ENCODE results near the gene MAP2K2.
"Not testable (repeated sequence)": the region's sequence is repeated elsewhere in the genome, so short reads cannot be mapped to it uniquely, and the experiment has no call there.

The MAP2K2 gene

GRCh38 chr19:4142916-4143315 is 19.0 kb upstream of the MAP2K2 start:
- Histone ChIP-seq H3K27me3 (ENCODE audit: control insufficient read depth in 1 of 2, insufficient read depth in 1 of 2, low read length in 2 of 2) (peaks cover 0 to 22% of the 10 kb centered on the region in 2 experiments), H2BK15ac (ENCODE audit: low read depth, poor library complexity, severe bottlenecking) (peak overlapping the region; percentile 28)
- DNase-seq; H3K4me3 ChIP-seq (ENCODE audit: insufficient read depth in 1 of 2, low read depth in 1 of 2, low read length in 2 of 2); H3K4ac ChIP-seq (ENCODE audit: low read depth in 1 of 2, low read length in 2 of 2); H2BK120ac ChIP-seq (ENCODE audit: low read depth, low read length); H3K18ac ChIP-seq (ENCODE audit: low read depth in 1 of 2, low read length in 2 of 2); H2BK12ac ChIP-seq (ENCODE audit: low read length in 2 of 2); H3K9me3 ChIP-seq (ENCODE audit: control insufficient read depth, low read length); H3K36me3 ChIP-seq (ENCODE audit: control insufficient read depth in 1 of 2, insufficient read depth in 2 of 2, low read depth in 1 of 2, low read length in 2 of 2); H2AK5ac ChIP-seq (ENCODE audit: low read length, severe bottlenecking); H4K91ac ChIP-seq (ENCODE audit: low read length); H3K79me1 ChIP-seq (replicated peaks; ENCODE audit: low read length, poor library complexity, severe bottlenecking); H2BK5ac ChIP-seq (ENCODE audit: low read depth, low read length, poor library complexity, severe bottlenecking); H3K14ac ChIP-seq (ENCODE audit: low read length in 2 of 2); H3K9ac ChIP-seq (ENCODE audit: low read length); H3K4me2 ChIP-seq (ENCODE audit: low read length, poor library complexity, severe bottlenecking); H3K23ac ChIP-seq (ENCODE audit: low read length in 2 of 2); H2AFZ ChIP-seq (ENCODE audit: low read depth, low read length); H3K4me1 ChIP-seq (ENCODE audit: control insufficient read depth, insufficient read depth, low read depth, low read length); H3K27ac ChIP-seq (ENCODE audit: low read length, poor library complexity, severe bottlenecking); H4K8ac ChIP-seq (ENCODE audit: low read length): not testable (repeated sequence)
- WGBS: 100% methylated on average over 1 of the region's 1 CpG

GRCh38 chr19:4140237-4140711 is 16.4 kb upstream of the MAP2K2 start:
- Histone ChIP-seq H3K14ac (ENCODE audit: low read length in 2 of 2) (no peak overlapping the region), H4K8ac (ENCODE audit: low read length) (peak overlapping the region; percentile 23), H2BK5ac (ENCODE audit: low read depth, low read length, poor library complexity, severe bottlenecking) (no peak overlapping the region), H3K4ac (ENCODE audit: low read depth in 1 of 2, low read length in 2 of 2) (no peak overlapping the region), H3K23ac (ENCODE audit: low read length in 2 of 2) (no peak overlapping the region), H2BK120ac (ENCODE audit: low read depth, low read length) (no peak overlapping the region), H3K4me1 (ENCODE audit: control insufficient read depth, insufficient read depth, low read depth, low read length) (peaks cover 5% of the 10 kb centered on the region), H3K4me3 (ENCODE audit: insufficient read depth in 1 of 2, low read depth in 1 of 2, low read length in 2 of 2) (no peak overlapping the region), H3K18ac (ENCODE audit: low read depth in 1 of 2, low read length in 2 of 2) (no peak overlapping the region), H3K9me3 (ENCODE audit: control insufficient read depth, low read length) (no peaks in the 10 kb centered on the region), H2AK5ac (ENCODE audit: low read length, severe bottlenecking) (no peak overlapping the region), H3K79me1 (replicated peaks; ENCODE audit: low read length, poor library complexity, severe bottlenecking) (no peaks in the 10 kb centered on the region), H4K91ac (ENCODE audit: low read length) (no peak overlapping the region), H3K9ac (ENCODE audit: low read length) (no peak overlapping the region), H3K4me2 (ENCODE audit: low read length, poor library complexity, severe bottlenecking) (no peak overlapping the region), H3K27ac (ENCODE audit: low read length, poor library complexity, severe bottlenecking) (no peak overlapping the region), H2AFZ (ENCODE audit: low read depth, low read length) (no peak overlapping the region), H2BK12ac (ENCODE audit: low read length in 2 of 2) (no peak overlapping the region), H2BK15ac (ENCODE audit: low read depth, poor library complexity, severe bottlenecking) (no peak overlapping the region), H3K27me3 (ENCODE audit: control insufficient read depth in 1 of 2, insufficient read depth in 1 of 2, low read length in 2 of 2) (peaks cover 0 to 12% of the 10 kb centered on the region in 2 experiments), H3K36me3 (ENCODE audit: control insufficient read depth in 1 of 2, insufficient read depth in 2 of 2, low read depth in 1 of 2, low read length in 2 of 2) (no peaks in the 10 kb centered on the region)
- WGBS: 0% methylated on average over 2 of the region's 12 CpGs
- peak; percentile 79 for DNase-seq

- Histone ChIP-seq H3K4ac (ENCODE audit: low read depth in 1 of 2, low read length in 2 of 2) (no peak overlapping the region), H2AFZ (ENCODE audit: low read depth, low read length) (no peak overlapping the region), H3K9ac (ENCODE audit: low read length) (no peak overlapping the region), H2BK120ac (ENCODE audit: low read depth, low read length) (no peak overlapping the region), H4K8ac (ENCODE audit: low read length) (no peak overlapping the region), H2BK12ac (ENCODE audit: low read length in 2 of 2) (no peak overlapping the region), H3K79me1 (replicated peaks; ENCODE audit: low read length, poor library complexity, severe bottlenecking) (no peaks in the 10 kb centered on the region), H2AK5ac (ENCODE audit: low read length, severe bottlenecking) (no peak overlapping the region), H3K4me1 (ENCODE audit: control insufficient read depth, insufficient read depth, low read depth, low read length) (peaks cover 3% of the 10 kb centered on the region), H3K18ac (ENCODE audit: low read depth in 1 of 2, low read length in 2 of 2) (peak overlapping the region in 1 of 2 experiments; percentile 16), H3K9me3 (ENCODE audit: control insufficient read depth, low read length) (no peaks in the 10 kb centered on the region), H3K14ac (ENCODE audit: low read length in 2 of 2) (no peak overlapping the region), H3K23ac (ENCODE audit: low read length in 2 of 2) (no peak overlapping the region), H3K4me3 (ENCODE audit: insufficient read depth in 1 of 2, low read depth in 1 of 2, low read length in 2 of 2) (no peak overlapping the region), H4K91ac (ENCODE audit: low read length) (no peak overlapping the region), H2BK15ac (ENCODE audit: low read depth, poor library complexity, severe bottlenecking) (no peak overlapping the region), H3K4me2 (ENCODE audit: low read length, poor library complexity, severe bottlenecking) (no peak overlapping the region), H2BK5ac (ENCODE audit: low read depth, low read length, poor library complexity, severe bottlenecking) (no peak overlapping the region), H3K27me3 (ENCODE audit: control insufficient read depth in 1 of 2, insufficient read depth in 1 of 2, low read length in 2 of 2) (peaks cover 0 to 8% of the 10 kb centered on the region in 2 experiments), H3K27ac (ENCODE audit: low read length, poor library complexity, severe bottlenecking) (no peak overlapping the region), H3K36me3 (ENCODE audit: control insufficient read depth in 1 of 2, insufficient read depth in 2 of 2, low read depth in 1 of 2, low read length in 2 of 2) (no peaks in the 10 kb centered on the region)
- WGBS: 40% methylated on average over 13 of the region's 14 CpGs
- DNase-seq: peak; percentile 60
Observed at GRCh38 chr19:4139614-4140236, 15.8 kb upstream of the MAP2K2 start.

GRCh38 chr19:4138445-4138844 is 14.5 kb upstream of the MAP2K2 start:
- H2BK12ac ChIP-seq (ENCODE audit: low read length in 2 of 2): no peak overlapping the region
- 76% methylated on average over 5 of the region's 5 CpGs for WGBS
- no peak overlapping the region for H3K4ac ChIP-seq (ENCODE audit: low read depth in 1 of 2, low read length in 2 of 2)
- no peaks in the 10 kb centered on the region for H3K9me3 ChIP-seq (ENCODE audit: control insufficient read depth, low read length)
- H3K4me1 ChIP-seq (ENCODE audit: control insufficient read depth, insufficient read depth, low read depth, low read length): peaks cover 3% of the 10 kb centered on the region
- no peak overlapping the region for H3K4me3 ChIP-seq (ENCODE audit: insufficient read depth in 1 of 2, low read depth in 1 of 2, low read length in 2 of 2)
- no peak overlapping the region for H3K23ac ChIP-seq (ENCODE audit: low read length in 2 of 2)
- no peak overlapping the region for H3K18ac ChIP-seq (ENCODE audit: low read depth in 1 of 2, low read length in 2 of 2)
- DNase-seq: no peak
- no peak overlapping the region for H2BK15ac ChIP-seq (ENCODE audit: low read depth, poor library complexity, severe bottlenecking)
- H3K27me3 ChIP-seq (ENCODE audit: control insufficient read depth in 1 of 2, insufficient read depth in 1 of 2, low read length in 2 of 2): no peaks in the 10 kb centered on the region
- H2BK120ac ChIP-seq (ENCODE audit: low read depth, low read length): no peak overlapping the region
- no peak overlapping the region for H2BK5ac ChIP-seq (ENCODE audit: low read depth, low read length, poor library complexity, severe bottlenecking)
- H3K36me3 ChIP-seq (ENCODE audit: control insufficient read depth in 1 of 2, insufficient read depth in 2 of 2, low read depth in 1 of 2, low read length in 2 of 2): no peaks in the 10 kb centered on the region
- H3K27ac ChIP-seq (ENCODE audit: low read length, poor library complexity, severe bottlenecking): no peak overlapping the region
- no peak overlapping the region for H3K9ac ChIP-seq (ENCODE audit: low read length)
- H4K91ac ChIP-seq (ENCODE audit: low read length): no peak overlapping the region
- H3K79me1 ChIP-seq (replicated peaks; ENCODE audit: low read length, poor library complexity, severe bottlenecking): no peaks in the 10 kb centered on the region
- H2AFZ ChIP-seq (ENCODE audit: low read depth, low read length): no peak overlapping the region
- no peak overlapping the region for H2AK5ac ChIP-seq (ENCODE audit: low read length, severe bottlenecking)
- H4K8ac ChIP-seq (ENCODE audit: low read length): no peak overlapping the region
- no peak overlapping the region for H3K14ac ChIP-seq (ENCODE audit: low read length in 2 of 2)
- no peak overlapping the region for H3K4me2 ChIP-seq (ENCODE audit: low read length, poor library complexity, severe bottlenecking)
